Mucosa of descending colon (tissue), 3 donors: Measurements from ENCODE around the gene ZNF407. TPM values are rescaled to one million over a fixed set of nuclear protein-coding genes. Genes with fewer than 3 reads are reported as not detected.

Experiments used
- ATAC-seq: fragments of 200-7000 bp; cut with Tn5 transposase; one replicate; pipeline ENCODE4 v1.9.1; 2020; ENCODE audit warnings: mild to moderate bottlenecking, moderate library complexity
- DNase-seq, 3 donors: peaks; one replicate each; pipeline ENCODE4 v3.0.0-alpha.2; 2020
- H3K36me3 ChIP-seq: fragments of 200-600 bp; one replicate; pipeline ENCODE4 v1.8.0; 2021; ENCODE audit warnings: low read depth, mild to moderate bottlenecking
- H3K4me1 ChIP-seq: fragments of 200-600 bp; one replicate; pipeline ENCODE4 v1.8.0; 2021; ENCODE audit warnings: low read depth, mild to moderate bottlenecking
- H3K4me3 ChIP-seq: fragments of 200-600 bp; one replicate; pipeline ENCODE4 v1.8.0; 2021; ENCODE audit warnings: mild to moderate bottlenecking
- H3K9me3 ChIP-seq: fragments of 200-600 bp; one replicate; pipeline ENCODE4 v1.8.0; 2021; ENCODE audit warnings: mild to moderate bottlenecking
- intact Hi-C, 2 donors: fragments of 100-400 bp; cut with DNase I in 1 of 2; cut with micrococcal nuclease in 1 of 2; formaldehyde crosslinking; loops; one replicate each; pipeline versions ENCODE4 v1.11.0 to v1.11.1; 2022; cut with DNase I, micrococcal nuclease
- total RNA-seq, 3 donors: library from RNA; stranded (reverse); fragmentation: NEBNext Ultra II Directional in 2 of 3; extraction: Animal tissue kit (Norgen Biotek cat#: 25700) in 2 of 3; gene quantifications; one replicate each; pipeline versions ENCODE4 v1.2.1 to v1.2.4, GENCODE V29; 2021 to 2023
- TF ChIP-seq, protein P1 (sequence below): fragments of 200-600 bp; IDR thresholded peaks from one replicate; pipeline ENCODE4 v1.8.0; 2022; ENCODE audit warnings: antibody characterized with exemption, mild to moderate bottlenecking
- donor health status: DM: no; HTN: no; CAD: no; lungs with moderate emphysema.
- donor health status: DM: no; HTN: no; CAD: no.
- donor health status: DM: no; HTN: yes; CAD: no.

ZNF407 gene
- total RNA-seq, 3 donors from 2014 or later: 13.0 to 25.1 (median 18.8) TPM

- no peaks in the 10 kb centered on the region for H3K4me1 ChIP-seq
- no peaks in the 10 kb centered on the region for H3K9me3 ChIP-seq
- H3K4me3 ChIP-seq: no peak overlapping the region
- ATAC-seq: no peak
- TF ChIP-seq, protein P1, sequence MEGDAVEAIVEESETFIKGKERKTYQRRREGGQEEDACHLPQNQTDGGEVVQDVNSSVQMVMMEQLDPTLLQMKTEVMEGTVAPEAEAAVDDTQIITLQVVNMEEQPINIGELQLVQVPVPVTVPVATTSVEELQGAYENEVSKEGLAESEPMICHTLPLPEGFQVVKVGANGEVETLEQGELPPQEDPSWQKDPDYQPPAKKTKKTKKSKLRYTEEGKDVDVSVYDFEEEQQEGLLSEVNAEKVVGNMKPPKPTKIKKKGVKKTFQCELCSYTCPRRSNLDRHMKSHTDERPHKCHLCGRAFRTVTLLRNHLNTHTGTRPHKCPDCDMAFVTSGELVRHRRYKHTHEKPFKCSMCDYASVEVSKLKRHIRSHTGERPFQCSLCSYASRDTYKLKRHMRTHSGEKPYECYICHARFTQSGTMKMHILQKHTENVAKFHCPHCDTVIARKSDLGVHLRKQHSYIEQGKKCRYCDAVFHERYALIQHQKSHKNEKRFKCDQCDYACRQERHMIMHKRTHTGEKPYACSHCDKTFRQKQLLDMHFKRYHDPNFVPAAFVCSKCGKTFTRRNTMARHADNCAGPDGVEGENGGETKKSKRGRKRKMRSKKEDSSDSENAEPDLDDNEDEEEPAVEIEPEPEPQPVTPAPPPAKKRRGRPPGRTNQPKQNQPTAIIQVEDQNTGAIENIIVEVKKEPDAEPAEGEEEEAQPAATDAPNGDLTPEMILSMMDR: no peak
- no peaks in the 10 kb centered on the region for H3K36me3 ChIP-seq
- no peak for DNase-seq
- intact Hi-C loops: no loop called here
Measured at GRCh38 chr18:75008186-75008585, 410.5 kb downstream of the ZNF407 start.

GRCh38 chr18:75009296-75009695 lies 411.6 kb downstream of the ZNF407 start:
- DNase-seq (no peak), ATAC-seq (no peak)
- TF ChIP-seq, protein P1: no peak
- Histone ChIP-seq H3K4me1 (no peaks in the 10 kb centered on the region), H3K4me3 (no peak overlapping the region), H3K36me3 (no peaks in the 10 kb centered on the region), H3K9me3 (no peaks in the 10 kb centered on the region)
- intact Hi-C loops: no loop called here

- no peak for DNase-seq
- no peaks in the 10 kb centered on the region for H3K36me3 ChIP-seq
- TF ChIP-seq, protein P1: no peak
Measured at GRCh38 chr18:75009878-75010277, 412.2 kb downstream of the ZNF407 start.

GRCh38 chr18:75010278-75010677 lies 412.6 kb downstream of the ZNF407 start:
- TF ChIP-seq, protein P1: no peak
- DNase-seq (no peak), ATAC-seq (no peak)
- intact Hi-C loops: no loop called here
- Histone ChIP-seq H3K9me3 (no peaks in the 10 kb centered on the region), H3K4me3 (no peak overlapping the region), H3K4me1 (no peaks in the 10 kb centered on the region), H3K36me3 (no peaks in the 10 kb centered on the region)

More at GRCh38 chr18:75009878-75010277, 412.2 kb downstream of the ZNF407 start:
- ATAC-seq: no peak
- Histone ChIP-seq H3K4me1 (no peaks in the 10 kb centered on the region), H3K9me3 (no peaks in the 10 kb centered on the region), H3K4me3 (no peak overlapping the region)
- intact Hi-C loops: no loop called here

DNA sequence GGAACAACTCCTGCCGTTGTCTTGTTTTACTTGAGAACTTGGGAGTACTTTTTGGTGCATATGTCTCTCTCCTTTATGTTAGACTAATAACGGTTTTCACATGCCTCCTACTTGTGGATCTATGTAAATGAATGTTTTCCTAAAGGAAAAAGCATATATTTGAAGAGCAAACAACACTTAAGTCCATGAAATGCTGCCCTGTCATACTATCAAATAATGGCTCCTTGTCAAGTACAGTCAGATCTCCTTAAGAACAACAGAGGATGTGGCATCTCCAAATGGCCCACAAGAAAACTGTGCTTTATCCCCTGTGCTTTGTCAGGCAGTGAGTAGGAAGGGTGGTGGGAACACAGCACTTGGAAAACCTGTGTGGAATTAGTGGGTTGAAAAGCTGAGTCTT lies 413.0 kb downstream of the ZNF407 start:
- DNase-seq (no peak), ATAC-seq (no peak)
- TF ChIP-seq, protein P1: no peak
- intact Hi-C loops: no loop called here
- no peak overlapping the region for H3K4me3 ChIP-seq
- H3K36me3 ChIP-seq: no peaks in the 10 kb centered on the region
- no peaks in the 10 kb centered on the region for H3K4me1 ChIP-seq
- H3K9me3 ChIP-seq: no peaks in the 10 kb centered on the region
